Gastroesophageal sphincter (tissue), 3 donors: Measurements from ENCODE around the gene CARD14.

Experiments used
- CTCF ChIP-seq, 4 experiments: fragments of 200-600 bp in 2 of 4; fragments of 450-650 bp in 2 of 4; sonication (generic) in 1 of 4; IDR thresholded peaks; one replicate each; pipeline ENCODE4 v1.5.1; 2017 to 2019; ENCODE audit warnings: antibody characterized with exemption in 4 of 4, mild to moderate bottlenecking in 2 of 4, moderate library complexity in 2 of 4
- POLR2A ChIP-seq, 2 donors: fragments of 450-650 bp; IDR thresholded peaks; one replicate each; pipeline ENCODE4 v1.6.1; 2017; ENCODE audit warnings: antibody characterized with exemption in 2 of 2, mild to moderate bottlenecking in 2 of 2, moderate library complexity in 1 of 2
- POLR2AphosphoS5 ChIP-seq: sonication (generic); formaldehyde crosslinking; IDR thresholded peaks from one replicate; pipeline ENCODE4 v1.6.1; 2017; ENCODE audit warnings: antibody characterized with exemption

- no peak for TF ChIP-seq CTCF (IDR thresholded peaks at IDR 0.05)
- TF ChIP-seq POLR2A (IDR thresholded peaks at IDR 0.05), result no peak
- no peak for TF ChIP-seq POLR2AphosphoS5
Observed at GRCh38 chr17:80173126-80173525, 3.3 kb downstream of the CARD14 start.
